ENCODE data around the gene TMEM168. TPM values are rescaled to one million over a fixed set of nuclear protein-coding genes. Genes with fewer than 3 reads are reported as not detected.

TMEM168 gene
- total RNA-seq, 1 donor from 2014 or later = 10.5 TPM

DNA sequence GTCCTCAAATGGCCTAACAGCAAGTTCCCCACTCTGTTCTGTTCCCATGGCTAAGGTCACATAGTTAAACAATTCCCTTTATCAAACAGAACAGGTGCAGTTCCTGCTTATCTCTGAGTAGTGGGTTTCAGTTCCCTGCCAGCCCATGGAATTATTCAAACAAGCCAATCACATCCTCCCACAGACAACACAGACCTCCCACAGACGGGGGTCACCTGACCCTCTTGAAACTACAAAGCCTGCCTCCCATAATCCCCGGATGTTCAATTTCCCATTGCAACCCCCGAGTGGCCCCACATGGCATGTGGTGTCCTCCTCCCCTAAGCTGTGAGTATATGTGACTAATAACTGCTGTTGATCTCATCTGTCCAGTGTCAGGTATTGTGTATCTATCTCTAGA is 64.1 kb downstream of the TMEM168 start:
- DNase-seq (ENCODE audit: low read depth) = no peak
- TF ChIP-seq, protein P1, sequence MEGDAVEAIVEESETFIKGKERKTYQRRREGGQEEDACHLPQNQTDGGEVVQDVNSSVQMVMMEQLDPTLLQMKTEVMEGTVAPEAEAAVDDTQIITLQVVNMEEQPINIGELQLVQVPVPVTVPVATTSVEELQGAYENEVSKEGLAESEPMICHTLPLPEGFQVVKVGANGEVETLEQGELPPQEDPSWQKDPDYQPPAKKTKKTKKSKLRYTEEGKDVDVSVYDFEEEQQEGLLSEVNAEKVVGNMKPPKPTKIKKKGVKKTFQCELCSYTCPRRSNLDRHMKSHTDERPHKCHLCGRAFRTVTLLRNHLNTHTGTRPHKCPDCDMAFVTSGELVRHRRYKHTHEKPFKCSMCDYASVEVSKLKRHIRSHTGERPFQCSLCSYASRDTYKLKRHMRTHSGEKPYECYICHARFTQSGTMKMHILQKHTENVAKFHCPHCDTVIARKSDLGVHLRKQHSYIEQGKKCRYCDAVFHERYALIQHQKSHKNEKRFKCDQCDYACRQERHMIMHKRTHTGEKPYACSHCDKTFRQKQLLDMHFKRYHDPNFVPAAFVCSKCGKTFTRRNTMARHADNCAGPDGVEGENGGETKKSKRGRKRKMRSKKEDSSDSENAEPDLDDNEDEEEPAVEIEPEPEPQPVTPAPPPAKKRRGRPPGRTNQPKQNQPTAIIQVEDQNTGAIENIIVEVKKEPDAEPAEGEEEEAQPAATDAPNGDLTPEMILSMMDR (conservative IDR thresholded peaks at IDR 0.05; ENCODE audit: low read depth, low read length) = no peak
- H3K4me3 ChIP-seq (ENCODE audit: low read depth, low read length) = no peak overlapping the region

DNA sequence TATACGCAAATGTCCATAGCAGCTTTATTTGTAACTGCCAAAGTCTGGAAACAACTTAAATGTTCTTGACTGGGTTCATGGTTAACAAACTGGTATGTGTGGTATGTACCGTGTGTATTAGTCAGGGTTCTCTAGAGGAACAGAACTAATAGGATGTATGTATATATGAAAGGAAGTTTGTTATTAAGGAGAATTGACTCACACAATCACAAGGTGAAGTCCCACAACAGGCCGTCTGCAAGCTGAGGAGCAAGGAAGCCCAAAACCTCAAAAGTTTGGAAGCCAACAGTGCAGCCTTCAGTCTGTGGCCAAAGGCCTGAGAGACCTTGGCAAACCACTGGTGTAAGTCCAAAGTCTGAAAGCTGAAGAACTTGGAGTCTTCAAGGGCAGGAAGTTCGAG is 66.8 kb downstream of the TMEM168 start:
- TF ChIP-seq, protein P1 (conservative IDR thresholded peaks at IDR 0.05; ENCODE audit: low read depth, low read length) = no peak
- DNase-seq (ENCODE audit: low read depth) = peak; percentile 20
- no peak overlapping the region for H3K4me3 ChIP-seq (ENCODE audit: low read depth, low read length)

DNA sequence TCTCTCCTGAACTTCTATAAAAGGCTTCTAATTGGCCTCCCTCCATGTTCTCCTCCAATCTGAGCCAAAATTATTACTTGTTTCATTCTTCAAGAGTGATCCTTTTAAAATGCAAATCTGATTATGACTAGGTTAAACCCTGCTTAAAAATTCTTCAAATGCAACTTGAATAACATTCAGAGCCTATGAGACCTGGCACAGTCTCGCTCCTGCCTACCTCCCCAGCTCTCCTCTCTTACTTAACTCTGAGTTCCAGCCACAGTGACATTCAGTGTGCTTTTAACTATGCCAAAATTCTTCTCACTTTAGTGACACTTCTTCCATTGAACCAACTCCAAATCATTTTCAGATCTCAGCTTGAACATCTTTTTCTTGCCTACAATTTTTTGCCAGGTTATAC is 68.8 kb downstream of the TMEM168 start:
- DNase-seq (ENCODE audit: low read depth) = no peak
- no peak overlapping the region for H3K4me3 ChIP-seq (ENCODE audit: low read depth, low read length)
- TF ChIP-seq, protein P1 (conservative IDR thresholded peaks at IDR 0.05; ENCODE audit: low read depth, low read length) = no peak

DNA sequence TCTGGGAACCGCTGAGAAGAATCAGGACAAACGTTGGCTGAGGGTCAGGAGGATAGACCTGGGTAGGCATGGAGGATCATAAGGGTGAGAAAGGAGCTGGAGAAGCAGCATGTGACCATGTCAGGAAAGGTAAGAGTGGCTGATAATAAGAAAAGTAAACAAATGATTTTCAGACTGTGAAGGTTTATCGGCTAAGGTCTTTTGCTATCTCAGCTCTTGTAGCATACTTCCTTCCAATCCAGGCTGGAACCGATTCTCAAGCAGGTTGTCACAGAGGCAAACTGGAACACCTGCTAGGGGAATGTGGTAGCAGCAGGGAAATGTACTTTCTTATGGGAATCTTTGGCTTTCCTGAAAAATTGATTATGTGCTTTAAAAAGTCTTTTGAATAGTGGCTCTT is 74.7 kb downstream of the TMEM168 start:
- no peak for DNase-seq (ENCODE audit: low read depth)
- TF ChIP-seq, protein P1 (conservative IDR thresholded peaks at IDR 0.05; ENCODE audit: low read depth, low read length) = no peak
- H3K4me3 ChIP-seq (ENCODE audit: low read depth, low read length) = no peak overlapping the region

DNA sequence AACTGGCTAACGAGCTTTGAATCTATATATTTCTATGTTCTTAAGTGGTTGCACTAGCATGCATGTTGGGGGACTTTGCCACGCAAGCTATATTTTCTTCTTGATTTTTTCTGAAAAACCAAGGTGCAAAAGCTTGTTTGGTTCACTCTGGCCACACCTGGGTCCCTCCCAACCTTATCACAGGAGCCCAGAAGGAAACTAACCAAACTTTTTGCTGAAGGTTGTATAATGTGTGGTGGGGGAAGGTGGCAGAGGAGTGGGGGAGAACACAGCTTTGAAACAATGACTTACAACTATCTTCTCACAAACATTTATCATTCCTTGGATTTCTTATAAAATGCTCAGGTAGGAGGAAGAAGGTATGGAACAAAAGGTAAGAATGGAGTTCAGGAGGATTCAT is 75.3 kb downstream of the TMEM168 start:
- no peak for DNase-seq (ENCODE audit: low read depth)
- TF ChIP-seq, protein P1 (conservative IDR thresholded peaks at IDR 0.05; ENCODE audit: low read depth, low read length) = no peak
- H3K4me3 ChIP-seq (ENCODE audit: low read depth, low read length) = no peak overlapping the region

Data from epithelial cell of proximal tubule (primary cell).